Glutamatergic neuron (in vitro differentiated cells): ENCODE measurements around the gene CLTCL1. TPM values are rescaled to one million over a fixed set of nuclear protein-coding genes. Genes with fewer than 3 reads are reported as not detected.
A peak's percentile ranks its signal among the peaks of the same experiment; 100 is the strongest.

Experiments
- DNase-seq: peaks from one replicate; pipeline ENCODE4 v3.0.0; 2022
- H3K27ac Mint-ChIP-seq: one replicate; pipeline ENCODE4 v1.8.0; 2020; ENCODE audit warnings: mild to moderate bottlenecking, mixed read lengths, inconsistent platforms; ENCODE audit not compliant: unreplicated experiment
- H3K27me3 Mint-ChIP-seq: one replicate; pipeline ENCODE4 v1.8.0; 2020; ENCODE audit warnings: mild to moderate bottlenecking, moderate library complexity, mixed read lengths, inconsistent platforms; ENCODE audit not compliant: unreplicated experiment
- H3K36me3 Mint-ChIP-seq: one replicate; pipeline ENCODE4 v1.8.0; 2020; ENCODE audit warnings: mild to moderate bottlenecking, mixed read lengths, inconsistent platforms; ENCODE audit not compliant: unreplicated experiment
- H3K4me1 Mint-ChIP-seq: one replicate; pipeline ENCODE4 v1.8.0; 2020; ENCODE audit warnings: mild to moderate bottlenecking, low read depth, mixed read lengths, inconsistent platforms; ENCODE audit not compliant: unreplicated experiment
- H3K4me3 Mint-ChIP-seq: one replicate; pipeline ENCODE4 v1.8.0; 2020; ENCODE audit warnings: mild to moderate bottlenecking, mixed read lengths, inconsistent platforms; ENCODE audit not compliant: unreplicated experiment
- H3K9me3 Mint-ChIP-seq: one replicate; pipeline ENCODE4 v1.8.0; 2020; ENCODE audit warnings: mild to moderate bottlenecking, moderate library complexity, mixed read lengths, inconsistent platforms; ENCODE audit not compliant: unreplicated experiment
- total RNA-seq: library from RNA; stranded (reverse); fragmentation: NEBNext Ultra II Directional; extraction: Animal tissue kit (Norgen Biotek cat#: 25700); gene quantifications from one replicate; pipeline ENCODE4 v1.2.1, GENCODE V29; 2021; ENCODE audit not compliant: unreplicated experiment
- TF ChIP-seq, protein P1 (sequence below): fragments of 200-600 bp; sonication (generic); IDR thresholded peaks from one replicate; pipeline ENCODE4 v1.5.0; 2021; ENCODE audit not compliant: partially characterized antibody, unreplicated experiment

CLTCL1 gene
- total RNA-seq, 1 donor from 2014 or later, result 11.8 TPM

DNA sequence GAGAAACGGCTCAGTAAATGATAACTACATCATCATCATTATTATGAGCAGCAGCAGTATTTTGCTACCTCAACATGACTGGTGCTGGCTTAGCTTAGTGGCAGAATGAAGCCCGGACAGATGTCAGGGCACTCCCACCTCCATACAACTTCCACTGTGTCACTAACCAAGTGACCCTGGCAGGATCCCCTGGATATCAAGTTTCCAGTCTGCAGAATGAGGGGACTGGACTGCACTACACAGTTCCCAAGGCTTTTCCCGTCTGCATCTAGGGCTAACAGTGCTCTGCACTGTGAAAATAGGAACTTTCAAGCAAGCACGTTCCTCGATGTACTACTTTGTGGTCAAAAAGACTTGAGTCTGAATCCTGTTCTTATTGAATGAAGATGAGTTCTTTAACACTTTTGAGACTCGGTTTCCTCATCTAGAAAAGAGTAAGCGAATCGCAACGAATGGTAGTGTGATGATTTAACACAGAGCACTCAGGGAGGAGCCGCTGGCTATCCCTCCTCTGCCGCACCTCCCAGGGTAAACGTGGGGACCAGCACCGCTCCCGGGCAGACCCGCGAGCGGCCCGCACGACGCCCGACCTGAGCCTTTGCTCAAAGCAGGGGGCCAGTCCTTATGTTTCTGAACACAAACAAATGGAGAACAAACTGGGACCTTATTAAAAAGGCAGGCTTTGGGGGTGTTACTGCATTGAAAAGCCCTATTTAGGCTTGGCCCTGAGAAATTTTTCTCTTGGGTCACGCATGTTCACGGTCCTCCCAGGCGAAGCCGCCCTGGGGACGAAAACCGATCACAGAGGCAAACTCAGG is 910 bp downstream of the CLTCL1 start:
- DNase-seq, result no peak
- H3K9me3 Mint-ChIP-seq, result peaks cover 6% of the 10 kb centered on the region
- no peak overlapping the region for H3K27ac Mint-ChIP-seq
- peaks cover 12% of the 10 kb centered on the region for H3K4me1 Mint-ChIP-seq
- no peaks in the 10 kb centered on the region for H3K36me3 Mint-ChIP-seq
- H3K4me3 Mint-ChIP-seq, result peak overlapping the region; percentile 88
- H3K27me3 Mint-ChIP-seq, result peaks cover 3% of the 10 kb centered on the region
- TF ChIP-seq, protein P1, sequence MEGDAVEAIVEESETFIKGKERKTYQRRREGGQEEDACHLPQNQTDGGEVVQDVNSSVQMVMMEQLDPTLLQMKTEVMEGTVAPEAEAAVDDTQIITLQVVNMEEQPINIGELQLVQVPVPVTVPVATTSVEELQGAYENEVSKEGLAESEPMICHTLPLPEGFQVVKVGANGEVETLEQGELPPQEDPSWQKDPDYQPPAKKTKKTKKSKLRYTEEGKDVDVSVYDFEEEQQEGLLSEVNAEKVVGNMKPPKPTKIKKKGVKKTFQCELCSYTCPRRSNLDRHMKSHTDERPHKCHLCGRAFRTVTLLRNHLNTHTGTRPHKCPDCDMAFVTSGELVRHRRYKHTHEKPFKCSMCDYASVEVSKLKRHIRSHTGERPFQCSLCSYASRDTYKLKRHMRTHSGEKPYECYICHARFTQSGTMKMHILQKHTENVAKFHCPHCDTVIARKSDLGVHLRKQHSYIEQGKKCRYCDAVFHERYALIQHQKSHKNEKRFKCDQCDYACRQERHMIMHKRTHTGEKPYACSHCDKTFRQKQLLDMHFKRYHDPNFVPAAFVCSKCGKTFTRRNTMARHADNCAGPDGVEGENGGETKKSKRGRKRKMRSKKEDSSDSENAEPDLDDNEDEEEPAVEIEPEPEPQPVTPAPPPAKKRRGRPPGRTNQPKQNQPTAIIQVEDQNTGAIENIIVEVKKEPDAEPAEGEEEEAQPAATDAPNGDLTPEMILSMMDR, result no peak

DNA sequence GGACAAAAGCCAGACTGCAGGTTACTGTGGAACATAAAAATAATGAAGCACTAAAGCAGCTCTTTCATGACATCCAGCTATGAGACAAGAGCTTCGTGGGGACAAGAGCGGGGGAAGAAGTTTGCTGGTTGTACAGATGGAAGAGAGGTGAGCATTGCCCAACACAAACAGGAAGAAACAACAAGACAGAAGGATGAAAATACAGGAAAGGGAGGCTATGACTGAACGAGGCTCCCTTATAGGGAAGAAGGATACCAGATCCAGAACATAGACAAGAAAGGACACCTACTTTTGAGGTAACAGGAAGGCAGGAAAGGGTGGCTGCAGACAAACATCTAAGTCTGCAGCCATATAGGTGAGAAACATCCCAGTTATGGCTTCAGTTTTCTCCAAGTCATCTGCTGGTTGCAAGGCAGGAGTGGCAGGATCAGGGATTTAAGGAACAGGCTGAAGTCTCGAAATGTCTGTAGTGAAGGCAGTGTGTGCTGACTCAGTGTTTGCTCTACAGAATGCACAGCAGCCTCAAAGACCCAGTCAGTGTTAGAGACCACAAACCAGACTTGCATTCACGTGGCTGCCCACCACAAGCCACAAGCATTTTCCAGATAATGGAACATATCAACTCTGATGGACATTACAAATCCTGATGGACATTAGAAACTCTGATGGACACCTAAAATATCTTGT is 1.9 kb downstream of the CLTCL1 start:
- no peak overlapping the region for H3K27ac Mint-ChIP-seq
- DNase-seq, result no peak
- H3K36me3 Mint-ChIP-seq, result no peaks in the 10 kb centered on the region
- TF ChIP-seq, protein P1, result no peak
- H3K9me3 Mint-ChIP-seq, result peaks cover 6% of the 10 kb centered on the region
- H3K27me3 Mint-ChIP-seq, result peaks cover 3% of the 10 kb centered on the region
- H3K4me1 Mint-ChIP-seq, result peaks cover 12% of the 10 kb centered on the region
- no peak overlapping the region for H3K4me3 Mint-ChIP-seq

DNA sequence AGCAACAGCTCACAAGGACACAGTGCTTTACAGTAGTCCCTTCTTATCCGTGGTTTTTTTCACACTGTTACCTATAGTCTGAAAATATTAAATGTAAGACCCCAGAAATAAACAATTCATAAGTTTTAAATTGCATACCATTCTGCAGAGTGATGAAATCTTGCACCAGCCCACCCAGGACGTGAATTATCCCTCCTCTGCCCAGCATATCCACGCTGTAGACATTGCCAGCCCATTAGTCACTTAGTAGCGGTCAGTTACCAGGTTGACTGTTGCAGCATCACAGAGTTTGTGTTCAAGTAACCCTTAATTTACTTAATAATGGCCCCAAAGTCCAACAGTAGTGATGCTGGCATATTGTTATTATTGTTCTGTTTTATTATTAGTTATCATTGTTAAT is 3.6 kb downstream of the CLTCL1 start:
- H3K36me3 Mint-ChIP-seq, result no peaks in the 10 kb centered on the region
- DNase-seq, result no peak
- H3K4me3 Mint-ChIP-seq, result no peak overlapping the region
- H3K4me1 Mint-ChIP-seq, result peaks cover 12% of the 10 kb centered on the region
- no peak overlapping the region for H3K27ac Mint-ChIP-seq
- TF ChIP-seq, protein P1, result no peak
- peaks cover 3% of the 10 kb centered on the region for H3K27me3 Mint-ChIP-seq
- H3K9me3 Mint-ChIP-seq, result peaks cover 6% of the 10 kb centered on the region

DNA sequence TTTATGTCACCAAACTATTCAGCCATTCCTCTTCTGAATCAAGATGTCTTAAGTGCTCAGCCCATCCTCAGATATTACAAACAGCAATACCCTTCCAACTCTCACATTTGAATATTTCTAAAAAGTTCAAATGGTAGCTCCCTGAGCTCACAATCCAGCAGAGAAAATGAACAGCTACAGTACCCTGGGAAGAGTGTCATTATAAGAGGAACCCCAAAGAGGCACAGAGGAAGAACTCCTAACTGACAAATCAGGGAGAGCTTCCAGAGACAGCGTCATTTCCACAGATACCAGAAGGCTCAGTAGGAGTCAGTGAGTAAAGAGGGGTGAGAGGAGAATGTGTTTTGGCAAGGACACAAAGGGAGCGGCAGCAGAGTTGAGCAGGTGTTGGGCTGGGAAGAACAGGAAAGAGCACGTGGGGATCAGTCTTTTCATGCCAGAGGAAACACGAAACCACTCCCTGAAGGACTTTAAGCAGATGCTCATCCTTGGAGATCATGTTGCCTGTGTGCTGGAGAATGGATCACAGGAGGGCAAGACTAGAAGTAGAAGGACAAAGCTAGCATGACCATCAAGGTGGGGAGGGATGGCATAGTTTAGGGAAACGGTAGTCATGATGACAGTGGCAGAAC is 4.3 kb downstream of the CLTCL1 start:
- peaks cover 12% of the 10 kb centered on the region for H3K4me1 Mint-ChIP-seq
- no peak overlapping the region for H3K27ac Mint-ChIP-seq
- no peak overlapping the region for H3K4me3 Mint-ChIP-seq
- DNase-seq, result no peak
- no peaks in the 10 kb centered on the region for H3K36me3 Mint-ChIP-seq
- H3K9me3 Mint-ChIP-seq, result peaks cover 6% of the 10 kb centered on the region
- TF ChIP-seq, protein P1, result no peak
- H3K27me3 Mint-ChIP-seq, result peaks cover 3% of the 10 kb centered on the region
